Measurements from ENCODE around the gene CA10. TPM values are rescaled to one million over a fixed set of nuclear protein-coding genes. Genes with fewer than 3 reads are reported as not detected.

CA10 gene
- total RNA-seq, 1 donor from 2014 or later: 2.0 TPM

DNA sequence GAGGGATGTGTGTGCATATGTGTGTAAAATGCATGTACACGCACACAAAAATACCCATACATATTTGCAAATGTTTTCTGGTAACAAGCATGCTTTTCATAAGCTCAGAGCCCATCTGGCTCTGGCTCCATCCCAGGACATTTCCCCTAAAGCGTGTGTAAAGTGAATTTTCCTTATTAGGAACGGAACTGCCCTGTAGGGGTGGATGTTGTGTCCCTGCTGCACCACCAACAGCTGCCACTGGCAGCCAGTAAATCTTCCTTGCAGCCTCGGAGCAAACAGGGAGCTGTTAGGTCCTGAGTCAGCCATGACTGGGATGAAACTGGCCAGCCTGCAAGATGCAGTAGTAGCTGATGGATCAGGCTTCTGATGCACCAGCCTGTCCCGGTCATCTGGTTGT is 504.6 kb downstream of the CA10 start:
- H3K4me3 ChIP-seq: no peak overlapping the region
- H3K9me3 ChIP-seq: no peaks in the 10 kb centered on the region
- H3K4me1 ChIP-seq: no peaks in the 10 kb centered on the region
- no peak overlapping the region for H3K27ac ChIP-seq
- no peak for DNase-seq (ENCODE audit: extremely low spot score in 2 of 2)
- intact Hi-C loops (cut with DNase I): no loop called here
- no peaks in the 10 kb centered on the region for H3K36me3 ChIP-seq
- TF ChIP-seq, protein P1, sequence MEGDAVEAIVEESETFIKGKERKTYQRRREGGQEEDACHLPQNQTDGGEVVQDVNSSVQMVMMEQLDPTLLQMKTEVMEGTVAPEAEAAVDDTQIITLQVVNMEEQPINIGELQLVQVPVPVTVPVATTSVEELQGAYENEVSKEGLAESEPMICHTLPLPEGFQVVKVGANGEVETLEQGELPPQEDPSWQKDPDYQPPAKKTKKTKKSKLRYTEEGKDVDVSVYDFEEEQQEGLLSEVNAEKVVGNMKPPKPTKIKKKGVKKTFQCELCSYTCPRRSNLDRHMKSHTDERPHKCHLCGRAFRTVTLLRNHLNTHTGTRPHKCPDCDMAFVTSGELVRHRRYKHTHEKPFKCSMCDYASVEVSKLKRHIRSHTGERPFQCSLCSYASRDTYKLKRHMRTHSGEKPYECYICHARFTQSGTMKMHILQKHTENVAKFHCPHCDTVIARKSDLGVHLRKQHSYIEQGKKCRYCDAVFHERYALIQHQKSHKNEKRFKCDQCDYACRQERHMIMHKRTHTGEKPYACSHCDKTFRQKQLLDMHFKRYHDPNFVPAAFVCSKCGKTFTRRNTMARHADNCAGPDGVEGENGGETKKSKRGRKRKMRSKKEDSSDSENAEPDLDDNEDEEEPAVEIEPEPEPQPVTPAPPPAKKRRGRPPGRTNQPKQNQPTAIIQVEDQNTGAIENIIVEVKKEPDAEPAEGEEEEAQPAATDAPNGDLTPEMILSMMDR (IDR thresholded peaks at IDR 0.05): no peak
- TF ChIP-seq POLR2AphosphoS5 (IDR thresholded peaks at IDR 0.05; ENCODE audit: insufficient read depth in 1 of 2, low read depth in 1 of 2) (no peak), POLR2A (IDR thresholded peaks at IDR 0.05) (no peak)
- no peaks in the 10 kb centered on the region for H3K27me3 ChIP-seq

DNA sequence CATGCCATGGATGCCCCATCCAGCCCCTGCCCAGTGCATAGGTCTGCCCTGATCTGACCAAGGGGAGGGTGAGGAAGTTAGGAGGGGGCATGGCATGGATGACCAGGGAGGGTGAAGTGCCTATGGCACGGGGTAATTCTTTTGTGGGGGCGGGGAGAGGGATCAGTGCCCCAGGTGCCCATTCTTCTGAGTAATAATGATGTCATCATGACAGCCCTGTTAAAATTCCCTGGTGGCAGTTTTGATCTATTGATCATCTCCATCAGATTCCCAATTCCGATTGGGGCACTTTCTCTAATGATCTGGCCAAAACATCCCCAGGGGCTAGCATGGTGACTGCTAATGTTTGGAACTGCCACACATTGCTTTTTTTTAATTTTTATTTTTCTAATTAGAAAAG is 506.0 kb downstream of the CA10 start:
- no peak for DNase-seq (ENCODE audit: extremely low spot score in 2 of 2)
- Histone ChIP-seq H3K4me3 (no peak overlapping the region), H3K27me3 (no peaks in the 10 kb centered on the region), H3K4me1 (no peaks in the 10 kb centered on the region), H3K9me3 (no peaks in the 10 kb centered on the region), H3K36me3 (no peaks in the 10 kb centered on the region), H3K27ac (no peak overlapping the region)
- no peak for TF ChIP-seq POLR2A (IDR thresholded peaks at IDR 0.05)
- no peak for TF ChIP-seq POLR2AphosphoS5 (IDR thresholded peaks at IDR 0.05; ENCODE audit: insufficient read depth in 1 of 2, low read depth in 1 of 2)
- TF ChIP-seq, protein P1 (IDR thresholded peaks at IDR 0.05): no peak
- intact Hi-C loops (cut with DNase I): no loop called here

DNA sequence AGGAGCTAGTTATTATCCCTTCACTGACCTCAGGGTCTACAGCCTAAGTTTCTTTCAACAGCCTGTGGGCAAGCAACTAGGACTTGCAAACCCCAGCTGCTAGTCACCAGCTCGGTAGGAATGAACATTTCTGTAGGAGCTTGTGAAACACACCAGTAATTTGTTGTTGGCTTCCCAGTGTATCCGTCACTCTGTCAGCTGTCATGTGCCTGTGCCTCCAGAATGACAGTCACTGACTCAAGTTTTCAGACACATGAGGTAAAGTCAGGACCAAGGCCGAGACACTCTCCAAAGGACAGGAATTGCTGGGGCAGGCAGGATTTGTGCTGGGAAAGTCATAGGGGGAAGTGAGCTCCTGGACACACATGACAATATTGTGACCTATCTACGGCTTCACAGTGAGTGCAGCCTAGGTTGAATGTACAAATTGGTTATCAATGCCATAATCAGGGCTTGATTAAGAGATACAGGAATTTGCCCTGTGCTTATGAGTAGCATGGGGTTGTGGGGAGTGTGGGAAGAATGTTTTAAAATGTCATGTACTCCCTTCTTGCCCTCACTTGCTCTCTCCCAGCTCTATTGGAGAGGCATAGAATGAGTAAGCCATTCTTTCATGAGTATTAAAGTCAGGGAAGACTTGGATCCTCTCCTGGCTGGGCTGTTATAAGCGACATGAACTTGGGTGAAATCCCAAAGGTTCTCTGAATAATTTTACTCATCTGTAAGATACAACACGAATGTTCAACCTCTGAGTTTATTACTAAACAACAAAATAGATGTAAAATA is 506.8 kb downstream of the CA10 start:
- no peaks in the 10 kb centered on the region for H3K36me3 ChIP-seq
- no peak for DNase-seq (ENCODE audit: extremely low spot score in 2 of 2)
- TF ChIP-seq POLR2AphosphoS5 (IDR thresholded peaks at IDR 0.05; ENCODE audit: insufficient read depth in 1 of 2, low read depth in 1 of 2): no peak
- TF ChIP-seq POLR2A (IDR thresholded peaks at IDR 0.05): no peak
- TF ChIP-seq, protein P1 (IDR thresholded peaks at IDR 0.05): no peak
- no peaks in the 10 kb centered on the region for H3K9me3 ChIP-seq
- H3K27me3 ChIP-seq: no peaks in the 10 kb centered on the region
- intact Hi-C loops (cut with DNase I): no loop called here
- H3K27ac ChIP-seq: no peak overlapping the region
- no peaks in the 10 kb centered on the region for H3K4me1 ChIP-seq
- H3K4me3 ChIP-seq: no peak overlapping the region

DNA sequence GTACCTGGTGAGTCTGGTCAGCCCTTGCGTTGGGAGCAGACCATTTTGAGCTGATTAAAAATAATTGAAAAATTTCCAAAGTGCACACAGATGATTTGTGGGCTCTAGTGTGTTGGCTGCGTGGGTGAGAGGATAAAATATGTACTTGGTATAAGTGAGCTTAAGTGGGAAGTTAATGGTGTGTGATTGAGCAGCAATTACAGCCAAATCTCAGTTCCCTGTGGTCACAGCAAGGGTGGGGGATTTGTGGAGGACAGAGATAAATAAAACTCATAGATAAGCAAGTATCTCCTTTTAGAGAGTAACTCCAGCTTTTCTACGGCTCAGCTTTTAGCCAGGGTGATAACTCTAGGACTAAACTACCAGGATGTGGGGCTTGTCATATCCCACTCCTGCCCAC is 507.7 kb downstream of the CA10 start:
- Histone ChIP-seq H3K27me3 (no peaks in the 10 kb centered on the region), H3K36me3 (no peaks in the 10 kb centered on the region), H3K4me1 (no peaks in the 10 kb centered on the region), H3K27ac (no peak overlapping the region), H3K9me3 (no peaks in the 10 kb centered on the region), H3K4me3 (no peak overlapping the region)
- TF ChIP-seq POLR2A (IDR thresholded peaks at IDR 0.05): no peak
- TF ChIP-seq POLR2AphosphoS5 (IDR thresholded peaks at IDR 0.05; ENCODE audit: insufficient read depth in 1 of 2, low read depth in 1 of 2): no peak
- TF ChIP-seq, protein P1 (IDR thresholded peaks at IDR 0.05): no peak
- intact Hi-C loops (cut with DNase I): no loop called here
- DNase-seq (ENCODE audit: extremely low spot score in 2 of 2): no peak

DNA sequence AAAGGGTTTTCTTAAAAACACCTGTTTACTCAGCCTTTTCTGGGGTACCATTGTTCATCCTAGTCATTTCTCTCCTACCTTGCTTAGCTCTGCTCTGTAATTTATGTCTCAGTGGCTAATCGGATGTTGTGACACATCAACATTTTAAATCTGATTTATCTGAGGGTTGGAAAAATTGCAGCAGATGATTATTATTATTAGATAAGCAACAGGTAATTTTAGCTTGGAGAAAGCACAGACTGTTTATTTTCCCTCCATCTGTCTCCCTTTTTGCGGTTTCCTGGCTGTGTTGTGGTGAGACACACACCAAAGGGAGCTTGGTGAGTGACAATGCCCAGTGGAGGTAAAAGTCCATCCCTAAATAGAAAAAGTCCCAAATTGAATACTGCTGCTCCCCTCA is 508.3 kb downstream of the CA10 start:
- intact Hi-C loops (cut with DNase I): no loop called here
- no peak for DNase-seq (ENCODE audit: extremely low spot score in 2 of 2)
- Histone ChIP-seq H3K4me1 (no peaks in the 10 kb centered on the region), H3K4me3 (no peak overlapping the region), H3K9me3 (no peaks in the 10 kb centered on the region), H3K27me3 (no peaks in the 10 kb centered on the region), H3K27ac (no peak overlapping the region), H3K36me3 (no peaks in the 10 kb centered on the region)
- TF ChIP-seq, protein P1 (IDR thresholded peaks at IDR 0.05): no peak
- TF ChIP-seq POLR2A (IDR thresholded peaks at IDR 0.05): no peak
- no peak for TF ChIP-seq POLR2AphosphoS5 (IDR thresholded peaks at IDR 0.05; ENCODE audit: insufficient read depth in 1 of 2, low read depth in 1 of 2)

Data from vagina (tissue), 2 donors.